AG04449 (cell line): ENCODE measurements around the gene POC1B.

Experiments
- CTCF ChIA-PET: fragments of 350-600 bp; formaldehyde crosslinking; extraction: SDS; loops from one replicate; lab custom pipeline; 2021; ENCODE audit warnings: antibody characterized with exemption; lab: Yijun Ruan, JAX
- POLR2A ChIA-PET: fragments of 400-600, 350-600 bp; formaldehyde crosslinking; extraction: SDS; loops from one replicate; lab custom pipeline; 2020; ENCODE audit warnings: antibody characterized with exemption, inconsistent platforms; lab: Yijun Ruan, JAX
- DNase-seq: peaks from one replicate; pipeline ENCODE4 v3.0.0-alpha.2; 2010; ENCODE audit warnings: low read depth, low spot score
- H3K4me3 ChIP-seq: 2 replicates; pipeline ENCODE4 v1.5.1; 2011; ENCODE audit warnings: low read depth, mild to moderate bottlenecking, control low read depth, low read length
- CTCF ChIP-seq: IDR thresholded peaks from one replicate; pipeline ENCODE4 v1.5.1; 2011; ENCODE audit warnings: mild to moderate bottlenecking, moderate library complexity, low read length, control low read depth, inconsistent platforms; ENCODE audit not compliant: insufficient read depth; ENCODE audit errors: missing control alignments

The POC1B gene

GRCh38 chr12:89405626-89406345 lies 120.1 kb downstream of the POC1B start:
- ChIA-PET CTCF (no interaction called here), POLR2A (no interaction called here)
- no peak overlapping the region for H3K4me3 ChIP-seq
- no peak for TF ChIP-seq CTCF
- no peak for DNase-seq

GRCh38 chr12:89401433-89402058 lies 124.3 kb downstream of the POC1B start:
- ChIA-PET CTCF (no interaction called here), POLR2A (no interaction called here)
- no peak overlapping the region for H3K4me3 ChIP-seq
- no peak for TF ChIP-seq CTCF
- no peak for DNase-seq

- CTCF ChIA-PET: no interaction called here
- DNase-seq: no peak
- POLR2A ChIA-PET: no interaction called here
- no peak for TF ChIP-seq CTCF
- H3K4me3 ChIP-seq: no peak overlapping the region
Measured at GRCh38 chr12:89400415-89400814, 125.4 kb downstream of the POC1B start.

DNA sequence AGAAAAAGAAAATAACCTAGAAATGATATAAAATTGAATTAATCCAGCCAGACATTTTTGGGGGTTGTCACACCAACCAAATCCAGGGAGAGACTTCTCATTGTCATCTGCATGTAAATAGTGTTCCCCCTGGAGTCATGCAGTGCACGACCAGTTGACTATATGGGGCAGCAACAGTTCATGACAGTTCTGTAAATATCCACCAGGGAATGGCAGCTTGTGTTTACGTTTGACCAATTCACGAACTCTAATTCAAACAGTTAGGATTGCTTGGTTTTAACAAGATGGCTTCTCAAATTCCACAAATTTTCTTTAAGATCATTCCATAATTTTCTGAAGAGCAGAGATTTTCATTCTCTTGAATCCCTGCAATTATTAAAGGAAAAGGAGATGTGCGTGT lies 130.1 kb downstream of the POC1B start:
- no peak overlapping the region for H3K4me3 ChIP-seq
- no peak for TF ChIP-seq CTCF

DNA sequence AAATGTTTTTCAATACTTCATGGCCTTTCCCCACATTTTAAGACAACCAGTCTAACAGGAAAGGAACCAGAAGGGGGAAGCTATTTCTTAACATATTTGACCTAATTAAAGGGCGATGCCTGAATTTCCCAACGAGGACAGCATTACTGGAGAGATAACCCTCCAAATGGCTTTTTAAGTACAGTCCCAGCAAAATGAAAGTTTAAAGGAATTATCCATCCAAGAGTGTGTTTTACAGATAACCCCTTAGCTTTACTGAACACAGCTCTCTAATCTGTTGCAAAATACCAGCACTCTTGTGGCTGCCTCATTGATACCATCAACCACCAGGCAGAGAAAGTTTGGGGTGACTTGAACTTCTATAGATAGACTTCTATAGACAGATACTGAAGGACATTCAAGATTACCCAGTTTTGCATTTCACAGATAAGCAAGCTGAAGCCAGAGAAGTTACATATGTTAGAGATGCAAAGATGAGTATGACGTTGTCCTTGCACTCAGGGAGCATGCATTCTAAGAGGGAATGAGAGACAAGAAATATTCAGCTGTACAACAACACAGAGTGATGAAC lies 132.2 kb downstream of the POC1B start:
- ChIA-PET POLR2A (no interaction called here), CTCF (no interaction called here)
- no peak overlapping the region for H3K4me3 ChIP-seq
- DNase-seq: no peak
- no peak for TF ChIP-seq CTCF

More for the DNA sequence above, 130.1 kb downstream of the POC1B start:
- CTCF ChIA-PET: no interaction called here
- no peak for DNase-seq
- POLR2A ChIA-PET: no interaction called here

DNA sequence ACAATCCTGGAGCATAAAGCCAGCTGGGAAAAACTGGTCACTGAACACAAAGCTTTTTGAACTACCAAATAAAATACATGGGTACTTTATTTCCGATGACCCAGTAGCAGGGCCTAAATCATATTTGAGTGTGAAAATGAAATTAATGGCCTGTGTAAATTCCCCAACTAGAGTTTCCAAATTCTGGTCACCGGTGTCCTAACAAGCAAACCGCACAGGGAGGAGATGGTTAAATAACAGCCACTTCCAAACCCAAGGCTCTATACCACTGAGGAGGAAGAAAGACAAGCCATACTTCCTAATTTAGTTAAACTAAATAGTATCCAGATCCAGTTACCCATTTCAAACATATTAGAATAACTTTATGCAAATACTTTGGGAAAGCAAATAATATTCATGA lies 133.5 kb downstream of the POC1B start:
- no peak for DNase-seq
- no peak overlapping the region for H3K4me3 ChIP-seq
- POLR2A ChIA-PET: no interaction called here
- CTCF ChIA-PET: no interaction called here
- no peak for TF ChIP-seq CTCF
